Measurements from ENCODE around the gene KCNMB3.

Gene KCNMB3

DNA sequence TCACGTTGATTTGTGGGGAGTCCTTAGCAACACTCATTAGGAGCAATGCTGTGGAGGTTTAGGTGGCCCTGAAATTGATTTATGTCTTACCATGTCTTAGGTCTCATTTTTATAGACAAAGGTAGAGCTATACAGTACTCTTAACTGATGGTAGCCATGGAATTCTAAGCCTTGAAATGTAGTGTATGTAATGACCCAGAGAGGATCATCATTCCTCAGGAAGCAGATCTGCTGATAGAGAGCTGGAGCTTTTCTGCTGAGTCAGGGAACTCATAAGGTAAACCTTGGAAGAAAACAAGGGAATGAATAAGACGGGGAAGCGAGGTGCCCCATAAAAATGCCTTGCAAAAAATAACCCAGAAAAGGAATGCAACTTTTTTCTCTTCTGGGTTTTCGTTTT is 37.9 kb upstream of the KCNMB3 start:
- DNase-seq (ENCODE audit: low read depth) = no peak
- no peak for TF ChIP-seq CTCF (IDR thresholded peaks at IDR 0.05; ENCODE audit: control insufficient read depth, extremely low read depth, insufficient read depth)
- H3K4me3 ChIP-seq (ENCODE audit: low read depth, low read length) = no peak overlapping the region

GRCh38 chr3:179286331-179286730 is 35.4 kb upstream of the KCNMB3 start:
- H3K4me3 ChIP-seq (ENCODE audit: low read depth, low read length) = no peak overlapping the region
- no peak for TF ChIP-seq CTCF (IDR thresholded peaks at IDR 0.05; ENCODE audit: control insufficient read depth, extremely low read depth, insufficient read depth)
- no peak for DNase-seq (ENCODE audit: low read depth)

GRCh38 chr3:179281825-179282224 is 30.9 kb upstream of the KCNMB3 start:
- TF ChIP-seq CTCF (IDR thresholded peaks at IDR 0.05; ENCODE audit: control insufficient read depth, extremely low read depth, insufficient read depth) = no peak
- H3K4me3 ChIP-seq (ENCODE audit: low read depth, low read length) = no peak overlapping the region
- no peak for DNase-seq (ENCODE audit: low read depth)

GRCh38 chr3:179279837-179280236 is 28.9 kb upstream of the KCNMB3 start:
- DNase-seq (ENCODE audit: low read depth) = no peak
- H3K4me3 ChIP-seq (ENCODE audit: low read depth, low read length) = no peak overlapping the region
- TF ChIP-seq CTCF (IDR thresholded peaks at IDR 0.05; ENCODE audit: control insufficient read depth, extremely low read depth, insufficient read depth) = no peak

GRCh38 chr3:179278932-179279693 is 28.2 kb upstream of the KCNMB3 start:
- no peak overlapping the region for H3K4me3 ChIP-seq (ENCODE audit: low read depth, low read length)
- no peak for TF ChIP-seq CTCF (IDR thresholded peaks at IDR 0.05; ENCODE audit: control insufficient read depth, extremely low read depth, insufficient read depth)
- no peak for DNase-seq (ENCODE audit: low read depth)

GRCh38 chr3:179278151-179278550 is 27.2 kb upstream of the KCNMB3 start:
- no peak overlapping the region for H3K4me3 ChIP-seq (ENCODE audit: low read depth, low read length)
- TF ChIP-seq CTCF (IDR thresholded peaks at IDR 0.05; ENCODE audit: control insufficient read depth, extremely low read depth, insufficient read depth) = no peak
- DNase-seq (ENCODE audit: low read depth) = no peak

DNA sequence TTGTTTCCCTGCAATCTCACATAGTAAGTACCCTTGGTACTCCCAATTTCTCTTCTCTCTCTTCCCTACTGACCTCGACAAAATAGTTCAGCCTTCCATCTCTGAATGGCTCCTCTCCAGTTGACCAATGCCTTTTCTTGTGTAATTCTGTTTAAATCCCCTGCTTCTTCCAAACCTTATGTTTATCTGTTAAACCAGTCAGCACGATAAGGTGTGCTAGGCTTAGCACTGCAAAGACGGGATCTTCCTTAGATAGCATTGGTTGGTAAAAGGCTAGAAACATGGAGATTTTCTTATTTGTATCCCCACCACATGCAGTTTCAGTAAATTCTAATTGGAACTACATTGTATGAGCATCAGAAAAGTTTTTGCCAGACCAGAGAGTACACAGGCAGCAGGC is 25.8 kb upstream of the KCNMB3 start:
- H3K4me3 ChIP-seq (ENCODE audit: low read depth, low read length) = no peak overlapping the region
- no peak for DNase-seq (ENCODE audit: low read depth)
- no peak for TF ChIP-seq CTCF (IDR thresholded peaks at IDR 0.05; ENCODE audit: control insufficient read depth, extremely low read depth, insufficient read depth)
